WTC11 (cell line): Measurements from ENCODE around the gene RXRA. TPM values are rescaled to one million over a fixed set of nuclear protein-coding genes. Genes with fewer than 3 reads are reported as not detected.

ENCODE experiments used
- ATAC-seq: fragments of 200-7000 bp; cut with Tn5 transposase; 2 replicates; pipeline ENCODE4 v1.10.0; 2021; ENCODE audit warnings: mild to moderate bottlenecking, moderate library complexity
- CTCF ChIA-PET: fragments of 300-600 bp; sonication (Branson Sonifier 250); formaldehyde crosslinking; loops from one replicate; lab custom pipeline; 2021; ENCODE audit warnings: antibody characterized with exemption; lab: Charles Lee
- POLR2A ChIA-PET: fragments of 350-600 bp; sonication (Branson Sonifier 250); formaldehyde crosslinking; loops from one replicate; lab custom pipeline; 2021; ENCODE audit warnings: antibody characterized with exemption; lab: Charles Lee
- DNase-seq: peaks from one replicate; pipeline ENCODE4 v3.0.0; 2021; ENCODE audit warnings: low spot score
- H3K27ac Mint-ChIP-seq: 2 replicates; pipeline ENCODE4 v1.8.0; 2021; ENCODE audit warnings: mixed read lengths
- H3K27me3 Mint-ChIP-seq: 2 replicates; pipeline ENCODE4 v1.8.0; 2021; ENCODE audit warnings: low read depth, mild to moderate bottlenecking, moderate library complexity, mixed read lengths
- H3K36me3 Mint-ChIP-seq: 2 replicates; pipeline ENCODE4 v1.8.0; 2021; ENCODE audit warnings: mixed read lengths
- H3K4me1 Mint-ChIP-seq: 2 replicates; pipeline ENCODE4 v1.8.0; 2022; ENCODE audit warnings: mixed read lengths
- H3K4me3 Mint-ChIP-seq: 2 replicates; pipeline ENCODE4 v1.8.0; 2021; ENCODE audit warnings: mild to moderate bottlenecking, moderate library complexity, mixed read lengths
- H3K9me3 Mint-ChIP-seq: 2 replicates; pipeline ENCODE4 v1.8.0; 2021; ENCODE audit warnings: mixed read lengths
- E2F5 ChIP-seq: sonication (generic); formaldehyde crosslinking; IDR thresholded peaks from 2 replicates; pipeline ENCODE4 v1.8.1; 2022; ENCODE audit warnings: mild to moderate bottlenecking, moderate library complexity, missing genetic modification reagents
- ELF4 ChIP-seq: sonication (generic); formaldehyde crosslinking; IDR thresholded peaks from 2 replicates; pipeline ENCODE4 v1.8.1; 2022; ENCODE audit warnings: low read depth, mild to moderate bottlenecking, moderate library complexity, missing genetic modification reagents
- ETV6 ChIP-seq: sonication (generic); formaldehyde crosslinking; IDR thresholded peaks from 2 replicates; pipeline ENCODE4 v1.8.1; 2022; ENCODE audit warnings: mild to moderate bottlenecking, missing genetic modification reagents
- FOXP1 ChIP-seq: sonication (generic); formaldehyde crosslinking; IDR thresholded peaks from 2 replicates; pipeline ENCODE4 v1.8.0; 2022; ENCODE audit warnings: missing genetic modification reagents, mild to moderate bottlenecking, moderate library complexity, borderline replicate concordance
- KAT7 ChIP-seq: sonication (generic); formaldehyde crosslinking; IDR thresholded peaks from 2 replicates; pipeline ENCODE4 v1.8.1; 2023; ENCODE audit warnings: missing genetic modification reagents, mild to moderate bottlenecking, borderline replicate concordance
- NR1H2 ChIP-seq: sonication (generic); formaldehyde crosslinking; IDR thresholded peaks from 2 replicates; pipeline ENCODE4 v1.9.0; 2021; ENCODE audit warnings: mild to moderate bottlenecking, moderate library complexity, missing genetic modification reagents
- NR3C1 ChIP-seq: sonication (generic); formaldehyde crosslinking; conservative IDR thresholded peaks from 2 replicates; pipeline ENCODE4 v1.8.1; 2023; ENCODE audit warnings: low read depth, mild to moderate bottlenecking, missing genetic modification reagents
- PREB ChIP-seq: sonication (generic); formaldehyde crosslinking; IDR thresholded peaks from 2 replicates; pipeline ENCODE4 v1.8.1; 2022; ENCODE audit warnings: mild to moderate bottlenecking, missing genetic modification reagents, moderate library complexity, borderline replicate concordance
- PRRX2 ChIP-seq: fragments of 250-450 bp; sonication (Bioruptor Pico); IDR thresholded peaks from 2 replicates; pipeline ENCODE4 v1.8.0; 2021; ENCODE audit warnings: mild to moderate bottlenecking
- RORB ChIP-seq: fragments of 250-450 bp; sonication (Bioruptor Pico); IDR thresholded peaks from 2 replicates; pipeline ENCODE4 v1.9.0; 2021; ENCODE audit warnings: mild to moderate bottlenecking
- SOX15 ChIP-seq: fragments of 250-450 bp; sonication (Bioruptor Pico); IDR thresholded peaks from 2 replicates; pipeline ENCODE4 v1.9.0; 2021; ENCODE audit warnings: mild to moderate bottlenecking
- SP1 ChIP-seq: sonication (generic); formaldehyde crosslinking; conservative IDR thresholded peaks from 2 replicates; pipeline ENCODE4 v1.8.1; 2022; ENCODE audit warnings: missing genetic modification reagents
- STAT6 ChIP-seq: sonication (generic); formaldehyde crosslinking; conservative IDR thresholded peaks from 2 replicates; pipeline ENCODE4 v1.8.1; 2023; ENCODE audit warnings: mild to moderate bottlenecking, low read depth, missing genetic modification reagents, moderate library complexity
- TEAD1 ChIP-seq: sonication (generic); formaldehyde crosslinking; IDR thresholded peaks from 2 replicates; pipeline ENCODE4 v1.8.0; 2022; ENCODE audit warnings: mild to moderate bottlenecking, missing genetic modification reagents
- ZNF219 ChIP-seq: sonication (generic); formaldehyde crosslinking; IDR thresholded peaks from 2 replicates; pipeline ENCODE4 v1.8.0; 2023; ENCODE audit warnings: missing genetic modification reagents, mild to moderate bottlenecking, borderline replicate concordance
- ZNF416 ChIP-seq: fragments of 250-450 bp; sonication (Bioruptor Pico); IDR thresholded peaks from 2 replicates; pipeline ENCODE4 v1.9.0; 2021; ENCODE audit warnings: mild to moderate bottlenecking, inconsistent platforms
- ZNF532 ChIP-seq: fragments of 250-450 bp; sonication (Bioruptor Pico); IDR thresholded peaks from 2 replicates; pipeline ENCODE4 v1.9.0; 2021; ENCODE audit warnings: mild to moderate bottlenecking, borderline replicate concordance
- ZSCAN18 ChIP-seq: fragments of 250-450 bp; sonication (Bioruptor Pico); IDR thresholded peaks from 2 replicates; pipeline ENCODE4 v2.1.2; 2022; ENCODE audit warnings: mild to moderate bottlenecking, moderate library complexity
- total RNA-seq: library from RNA; stranded (reverse); gene quantifications from 3 replicates; pipeline ENCODE4 v1.2.3, GENCODE V29; 2021

The RXRA gene
- total RNA-seq, 1 experiment from 2014 or later, result 27.5 TPM

GRCh38 chr9:134358026-134358661 lies 31.9 kb downstream of the RXRA start:
- Mint-ChIP-seq H3K4me3 (no peak overlapping the region), H3K36me3 (no peaks in the 10 kb centered on the region), H3K27me3 (no peaks in the 10 kb centered on the region), H3K4me1 (peaks cover 3% of the 10 kb centered on the region; the same call in 1 of the 2 replicates), H3K9me3 (no peaks in the 10 kb centered on the region), H3K27ac (no peak overlapping the region)
- CTCF ChIA-PET, result no interaction called here
- ATAC-seq (no peak), DNase-seq (no peak)
- TF ChIP-seq STAT6 (CRISPR knock-in tag) (no peak), PREB (no peak), NR1H2 (CRISPR knock-in tag) (no peak), SOX15 (no peak), ELF4 (no peak), ZSCAN18 (CRISPR knock-in tag) (no peak), FOXP1 (no peak), ZNF416 (CRISPR knock-in tag) (no peak), ZNF532 (CRISPR knock-in tag) (no peak), KAT7 (CRISPR knock-in tag) (no peak), RORB (no peak), ETV6 (CRISPR knock-in tag) (no peak), PRRX2 (CRISPR knock-in tag) (no peak), ZNF219 (CRISPR knock-in tag) (no peak), TEAD1 (CRISPR knock-in tag) (no peak), E2F5 (CRISPR knock-in tag) (no peak), NR3C1 (CRISPR knock-in tag) (no peak), SP1 (CRISPR knock-in tag) (no peak)
- POLR2A ChIA-PET, result no interaction called here
